NCI-H187 (cell line): ENCODE data around the gene C22orf15.
"Not testable (repeated sequence)": the region's sequence is repeated elsewhere in the genome, so short reads cannot be mapped to it uniquely, and the experiment has no call there.

ENCODE experiments used
- DNase-seq, 2 experiments: peaks; one replicate each; lab custom pipeline; 2025; lab: John Stamatoyannopoulos, UW

The C22orf15 gene, protein sequence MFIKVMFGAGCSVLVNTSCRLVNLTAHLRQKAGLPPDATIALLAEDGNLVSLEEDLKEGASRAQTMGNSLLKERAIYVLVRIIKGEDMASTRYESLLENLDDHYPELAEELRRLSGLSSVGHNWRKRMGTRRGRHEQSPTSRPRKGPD

DNA sequence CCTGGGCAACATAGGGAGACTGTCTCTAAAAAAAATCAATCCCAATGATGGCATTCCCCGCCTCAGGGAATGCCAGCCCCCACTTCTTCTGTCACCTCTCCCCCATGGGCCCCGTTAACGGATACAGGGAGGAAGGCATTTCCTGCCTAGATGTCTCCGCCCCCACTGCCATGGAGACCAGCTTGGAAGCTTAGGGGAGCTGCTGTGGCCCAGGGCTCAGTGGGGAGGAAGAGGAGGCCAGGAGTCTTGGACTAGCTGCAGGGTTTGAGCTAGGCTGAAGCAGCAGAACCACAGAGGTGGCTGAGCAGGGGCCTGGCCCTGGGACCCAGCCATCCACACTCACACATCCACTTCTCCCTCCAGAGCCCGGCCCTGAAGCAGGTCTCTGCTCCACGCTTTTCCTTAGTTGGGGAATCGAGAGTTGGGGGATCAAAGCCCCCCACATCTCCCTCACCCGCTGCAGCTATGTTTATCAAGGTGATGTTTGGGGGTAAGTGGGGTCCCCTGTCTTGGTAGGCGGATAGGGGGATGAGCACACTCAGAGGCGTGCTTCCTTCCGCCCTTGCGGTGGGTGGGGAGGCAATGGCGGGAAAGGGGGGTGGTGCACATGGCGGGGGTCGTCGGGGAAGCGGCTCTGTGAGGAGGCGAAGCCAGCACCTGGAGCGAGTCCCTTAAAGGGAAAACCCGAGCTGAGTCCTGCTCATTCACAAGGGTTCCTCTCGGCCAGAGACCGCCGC lies at the start of gene C22orf15:
Gene C22orf15, plus strand, starts transcription at position 149 of the 737 bp plus-strand sequence. Its CDS starts 317 bp downstream, at position 466.
- no peak for DNase-seq

DNA sequence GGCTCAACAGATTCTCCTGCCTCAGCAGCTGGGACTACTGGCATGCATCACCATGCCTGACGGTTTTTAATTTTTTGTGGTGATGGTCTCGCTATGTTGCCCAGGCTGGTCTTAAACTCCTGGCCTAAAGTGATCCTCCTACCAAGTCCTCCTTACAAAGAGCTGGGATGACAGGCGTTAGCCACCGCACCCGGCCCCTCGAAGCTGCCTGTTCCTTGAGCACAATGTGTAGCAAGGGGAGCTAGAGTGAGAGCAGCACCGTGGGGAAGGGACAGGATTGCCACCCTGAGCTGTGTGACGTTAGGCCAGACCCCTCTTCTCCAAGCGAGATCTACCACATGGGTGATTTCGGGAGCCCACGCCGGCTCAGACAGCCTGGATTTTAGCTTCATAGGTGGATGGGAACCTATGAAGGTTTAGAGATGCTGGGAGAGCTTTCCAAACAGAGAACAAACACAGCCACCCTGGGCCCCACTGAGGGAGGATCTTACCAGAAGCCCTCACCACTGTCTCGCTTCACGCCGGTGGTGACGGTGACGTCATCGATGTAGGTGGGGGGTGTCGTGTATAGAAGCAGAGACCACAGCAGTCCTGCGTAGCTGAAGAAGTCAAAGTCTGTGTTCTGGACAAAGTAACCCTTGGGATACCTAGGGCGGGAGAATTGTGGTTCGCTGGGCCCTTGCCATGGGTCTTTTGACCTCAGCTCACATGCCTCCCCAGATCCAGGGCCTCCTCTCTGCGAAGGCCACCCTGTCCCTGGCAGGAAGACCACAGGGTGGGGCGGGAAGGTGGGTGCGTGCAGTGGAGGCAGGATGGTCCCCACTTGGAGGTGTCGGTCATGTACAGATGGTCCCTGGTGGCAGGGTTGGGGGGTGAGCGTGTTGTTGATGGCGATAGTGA lies 48.8 kb upstream of the C22orf15 start:
- DNase-seq = no peak

DNA sequence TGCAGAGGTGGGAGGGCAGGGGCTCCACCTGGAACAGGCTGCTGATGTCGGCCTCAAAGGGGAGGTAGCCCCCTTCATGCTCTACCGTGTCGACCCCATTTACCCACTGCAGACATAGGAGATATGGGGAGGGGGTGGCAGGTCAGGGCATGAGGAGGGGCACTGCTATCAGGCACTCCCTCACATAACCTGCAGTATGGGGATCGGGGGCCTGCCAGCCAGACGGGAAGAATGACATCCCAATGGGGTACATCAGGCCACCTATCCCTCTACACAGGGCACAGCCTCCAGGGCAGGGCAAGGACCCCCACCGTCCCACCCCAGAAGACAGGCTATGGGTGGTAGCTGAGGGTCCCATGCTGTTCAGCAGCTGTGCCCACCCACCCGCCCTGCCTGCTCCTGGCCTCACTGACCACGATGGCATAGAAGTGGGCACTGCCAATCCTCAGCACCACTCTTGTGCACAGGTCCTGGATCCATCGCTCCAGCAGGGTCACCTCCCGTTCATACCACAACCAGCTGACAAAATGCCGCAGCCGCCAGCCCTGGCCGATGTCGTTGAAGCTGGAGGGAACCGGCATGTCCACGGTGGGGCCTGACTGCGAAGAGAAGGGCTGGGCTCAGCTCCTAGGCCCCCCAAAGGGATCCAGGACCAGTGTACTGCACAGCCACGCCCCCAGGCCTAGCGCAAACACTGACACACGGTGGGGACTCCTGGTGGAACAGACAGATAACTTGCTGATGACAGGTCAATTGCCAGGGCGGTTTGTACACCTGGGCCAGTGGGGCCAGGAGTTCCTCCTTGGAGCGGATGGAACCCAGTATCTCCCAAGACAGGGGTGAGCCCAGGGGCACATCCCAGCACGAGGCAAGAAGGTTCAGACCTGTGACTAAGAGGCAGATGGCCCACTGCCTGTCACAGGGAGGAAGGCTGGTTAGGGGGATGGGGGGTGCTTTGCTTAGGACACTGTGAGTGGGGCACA lies 47.9 kb upstream of the C22orf15 start:
- DNase-seq = no peak

DNA sequence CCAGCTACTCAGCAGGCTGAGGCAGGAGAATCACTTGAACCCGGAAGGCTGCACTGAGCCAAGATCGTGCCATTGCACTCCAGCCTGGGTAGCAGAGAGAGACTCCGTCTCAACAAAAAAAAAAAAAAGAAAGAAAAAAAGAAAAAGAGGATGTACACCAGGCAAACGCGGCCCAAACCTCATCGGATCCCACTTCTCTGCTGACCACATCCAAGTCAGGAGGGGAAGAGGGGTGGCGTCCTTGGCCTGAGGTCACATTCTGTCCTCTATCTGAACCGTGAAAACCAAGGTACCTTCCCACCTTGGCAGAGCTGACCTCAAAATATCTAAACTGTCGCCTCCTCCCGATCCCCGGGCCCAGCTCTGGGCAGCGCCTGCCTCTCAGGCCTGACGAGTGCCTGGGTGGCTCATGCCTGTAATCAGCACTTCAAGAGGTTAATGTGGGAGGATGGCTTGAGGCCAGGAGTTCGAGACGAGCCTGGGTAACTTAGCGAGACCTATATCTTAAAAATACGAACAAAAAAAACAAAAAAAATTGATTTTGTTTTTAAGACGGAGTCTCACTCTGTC lies 46.9 kb upstream of the C22orf15 start:
- DNase-seq = no peak

DNA sequence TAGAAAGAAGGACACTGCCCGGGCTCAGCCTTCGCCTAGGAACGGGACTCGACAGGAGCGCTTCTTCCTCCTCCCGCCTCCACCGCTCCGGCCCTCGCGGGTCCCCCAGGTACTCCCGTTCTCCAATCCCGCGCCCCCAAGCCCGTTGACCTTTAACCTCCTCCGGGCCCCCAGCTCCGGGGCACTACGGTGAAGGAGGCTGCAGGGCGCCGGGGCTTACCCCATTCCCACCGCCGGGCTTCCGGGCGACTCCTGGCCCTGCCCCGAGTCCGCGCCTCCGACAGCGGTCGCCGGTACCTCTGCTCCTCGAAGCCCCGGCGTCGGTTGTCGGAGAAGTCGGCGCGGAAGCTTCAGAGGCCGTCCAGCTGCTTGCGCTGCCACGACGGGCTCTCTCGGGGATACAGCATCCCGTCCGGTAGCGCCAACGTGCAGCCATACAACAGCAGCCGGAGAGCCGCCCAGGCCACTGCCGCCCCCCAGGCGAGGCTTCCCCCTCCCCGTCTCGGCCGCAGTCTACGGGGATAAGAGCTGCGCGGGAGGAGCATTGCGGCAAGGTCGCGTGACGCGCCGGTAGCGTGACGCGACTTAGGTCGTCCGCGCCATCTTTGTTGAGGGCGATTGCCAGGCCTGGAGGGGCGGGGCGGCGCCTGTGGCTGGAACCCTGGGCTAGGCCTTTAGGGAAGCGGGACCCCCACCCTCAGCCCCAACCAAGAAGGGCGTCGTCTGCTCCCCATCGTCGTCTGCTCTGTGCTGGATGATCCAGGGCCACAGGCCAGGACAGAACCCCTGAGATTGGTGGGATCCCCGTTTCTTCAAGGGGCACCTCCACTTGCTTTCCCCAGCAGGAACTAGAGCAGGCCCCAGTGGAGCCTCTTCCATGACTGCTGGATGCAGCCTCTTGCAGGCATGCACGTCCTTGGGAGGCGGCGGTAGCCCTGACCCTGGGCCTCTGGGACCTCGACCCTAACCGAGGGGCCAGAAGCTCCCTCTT lies 45.7 kb upstream of the C22orf15 start:
- DNase-seq = peak; percentile 26 to 66

DNA sequence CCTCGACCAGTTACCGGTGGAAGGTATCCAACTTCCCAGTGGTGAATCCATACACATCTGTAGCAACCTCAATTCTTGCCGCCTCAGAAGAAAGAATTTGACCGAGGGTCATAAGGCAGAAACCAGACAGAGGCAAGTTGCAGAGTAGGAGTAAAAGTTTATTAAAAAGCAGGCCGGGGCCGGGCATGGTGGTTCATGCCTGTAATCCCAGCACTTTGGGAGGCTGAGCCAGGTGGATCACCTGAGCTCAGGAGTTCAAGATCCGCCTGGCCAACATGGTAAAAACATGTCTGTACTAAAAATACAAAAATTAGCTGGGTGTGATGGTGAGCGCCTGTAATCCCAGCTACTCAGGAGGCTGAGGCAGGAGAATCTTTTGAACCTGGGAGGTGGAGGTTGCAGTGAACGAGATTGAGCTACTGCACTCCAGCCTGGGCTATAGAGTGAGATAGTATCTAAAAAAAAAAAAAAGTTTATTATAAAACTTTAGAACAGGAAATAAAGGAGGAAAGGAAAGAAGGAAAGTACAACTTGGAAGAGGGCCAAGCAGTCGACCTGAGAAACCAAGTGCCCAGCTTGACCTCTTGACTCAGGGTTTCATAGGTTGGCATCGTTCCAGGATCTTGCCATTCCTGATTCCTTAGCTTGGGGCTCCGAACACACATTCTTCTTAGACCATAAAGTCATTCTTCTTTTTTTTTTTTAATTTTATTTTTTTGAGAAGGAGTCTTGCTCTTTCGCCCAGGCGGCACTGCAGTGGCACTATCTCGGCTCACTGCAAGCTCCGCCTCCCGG lies 44.2 kb upstream of the C22orf15 start:
- no peak for DNase-seq

DNA sequence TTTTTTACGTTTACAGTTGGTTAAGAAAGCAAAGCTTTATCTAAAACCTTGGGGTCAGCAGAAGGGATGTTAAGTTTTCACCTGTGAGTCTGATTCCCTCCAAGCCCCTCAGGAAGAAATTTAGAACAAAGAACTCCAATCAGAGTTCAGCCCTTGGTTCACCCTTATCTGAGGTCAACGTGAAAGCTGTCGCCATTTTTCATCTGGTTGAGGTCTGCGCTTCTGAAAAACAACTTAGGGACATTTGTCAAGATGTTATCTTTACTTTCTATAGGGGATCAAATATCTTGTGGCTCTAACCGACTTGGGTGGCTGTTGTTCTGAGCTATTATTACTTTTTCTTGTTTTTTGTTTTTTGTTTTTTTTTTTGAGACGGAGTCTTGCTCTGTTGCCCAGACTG lies 41.9 kb upstream of the C22orf15 start:
- no peak for DNase-seq

DNA sequence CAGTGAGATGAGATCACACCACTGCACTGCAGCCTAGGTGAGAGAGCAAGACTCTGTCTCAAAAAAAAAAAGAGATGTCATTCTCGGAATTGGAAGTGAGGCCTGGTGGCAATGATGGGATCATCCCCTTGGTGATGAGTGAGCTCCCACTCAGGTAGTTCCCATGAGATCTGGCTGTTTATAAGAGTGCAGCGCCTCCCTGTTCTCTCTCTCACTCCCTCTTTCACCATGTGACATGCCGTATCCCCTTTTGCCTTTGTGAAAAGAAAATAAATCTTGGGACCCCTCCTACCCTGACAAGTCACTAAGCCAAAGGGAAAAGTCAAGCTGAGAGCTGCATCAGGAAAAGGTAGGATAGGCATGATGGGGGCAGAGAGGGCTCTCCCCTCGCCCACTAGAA lies 40.6 kb upstream of the C22orf15 start:
- no peak for DNase-seq

DNA sequence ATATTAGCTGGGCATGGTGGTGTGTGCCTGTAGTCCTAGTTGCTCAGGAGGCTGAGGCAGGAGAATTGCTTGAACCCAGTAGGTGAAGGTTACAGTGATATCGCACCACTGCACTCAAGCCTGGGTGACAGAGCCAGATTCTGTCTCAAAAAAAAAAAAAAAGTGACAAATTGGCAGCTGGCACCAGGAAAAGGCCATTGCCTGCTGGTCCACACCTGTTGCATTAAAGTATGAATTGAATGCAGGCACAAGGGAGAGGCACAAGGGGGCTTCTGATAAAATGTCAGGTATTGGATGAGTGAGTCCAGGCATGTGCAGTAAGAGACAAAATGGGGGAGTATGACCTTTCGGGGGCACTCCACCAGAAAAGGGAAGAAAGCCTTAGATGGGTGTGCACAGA lies 40.1 kb upstream of the C22orf15 start:
- no peak for DNase-seq

DNA sequence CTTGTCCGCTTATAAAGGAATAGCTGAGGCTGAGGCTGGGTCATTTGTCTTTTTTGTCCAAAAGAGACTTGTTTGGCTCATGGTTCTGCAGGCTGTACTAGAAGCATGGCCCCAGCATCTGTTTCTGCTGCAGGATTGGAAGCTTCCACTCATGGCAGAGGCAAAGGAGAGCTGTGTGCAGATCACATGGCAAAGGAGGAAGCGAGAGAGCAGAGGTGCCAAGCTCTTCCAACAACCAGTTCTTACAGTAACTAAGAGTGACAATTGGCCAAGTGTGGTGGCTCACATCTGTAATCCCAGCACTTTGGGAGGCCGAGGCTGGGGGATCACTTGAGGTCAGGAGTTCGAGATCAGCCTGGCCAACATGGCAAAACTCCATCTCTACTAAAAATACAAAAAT lies 34.7 kb upstream of the C22orf15 start:
- not testable (repeated sequence) for DNase-seq

DNA sequence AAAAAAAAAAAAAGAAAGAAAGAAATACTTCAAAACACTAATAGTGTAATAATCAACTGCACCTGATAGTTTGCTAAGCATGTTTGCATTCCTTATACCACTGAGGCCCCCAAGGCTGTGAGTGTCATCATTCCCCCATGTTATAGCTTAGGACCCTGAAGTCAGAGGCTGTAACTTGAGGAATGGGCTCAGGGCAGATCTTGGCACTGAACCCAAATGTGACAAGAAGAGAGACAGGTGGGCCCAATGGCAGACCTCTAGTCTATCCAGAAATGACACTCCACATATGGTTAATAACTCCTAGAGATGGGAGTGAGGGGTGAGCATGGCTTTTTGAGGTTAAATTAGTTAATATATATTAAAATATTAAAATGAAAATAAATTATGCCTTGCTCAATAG lies 25.1 kb upstream of the C22orf15 start:
- DNase-seq = no peak

DNA sequence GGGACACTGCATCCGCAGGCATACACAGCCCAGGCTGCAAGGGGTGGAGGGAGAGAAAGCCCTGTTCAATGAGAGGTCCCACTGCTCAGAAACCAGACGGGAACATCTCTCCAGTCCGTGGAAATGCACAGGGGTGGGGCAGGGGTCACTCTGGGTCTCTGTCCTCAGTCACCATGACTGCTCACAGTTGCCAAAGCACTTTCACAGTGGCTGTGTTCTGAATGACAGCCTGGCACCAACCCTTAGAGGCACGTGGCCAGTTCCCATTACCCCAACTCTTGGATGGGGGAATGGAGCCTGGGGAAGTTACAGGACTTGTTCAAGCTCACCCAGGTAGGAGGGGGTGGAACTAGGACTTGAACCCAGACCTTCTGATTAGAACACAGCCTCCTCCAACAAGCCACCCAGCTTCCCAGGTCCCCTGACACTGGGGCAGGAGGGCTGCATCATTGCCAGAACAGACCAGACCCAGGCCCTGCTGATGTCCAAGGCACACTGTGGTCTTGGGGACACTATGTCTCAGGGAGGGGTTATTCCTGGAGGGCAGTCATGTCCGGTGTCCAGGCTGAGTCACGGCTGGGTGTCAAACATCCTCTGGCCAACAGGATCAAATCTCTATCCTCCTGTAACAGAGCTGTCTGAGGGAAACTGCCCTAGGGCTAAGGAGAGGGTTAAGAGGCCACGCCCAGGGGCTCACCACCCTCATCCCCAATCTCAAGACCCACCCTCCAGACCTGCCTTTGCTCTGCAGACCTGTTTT lies 20.1 kb upstream of the C22orf15 start:
- no peak for DNase-seq

DNA sequence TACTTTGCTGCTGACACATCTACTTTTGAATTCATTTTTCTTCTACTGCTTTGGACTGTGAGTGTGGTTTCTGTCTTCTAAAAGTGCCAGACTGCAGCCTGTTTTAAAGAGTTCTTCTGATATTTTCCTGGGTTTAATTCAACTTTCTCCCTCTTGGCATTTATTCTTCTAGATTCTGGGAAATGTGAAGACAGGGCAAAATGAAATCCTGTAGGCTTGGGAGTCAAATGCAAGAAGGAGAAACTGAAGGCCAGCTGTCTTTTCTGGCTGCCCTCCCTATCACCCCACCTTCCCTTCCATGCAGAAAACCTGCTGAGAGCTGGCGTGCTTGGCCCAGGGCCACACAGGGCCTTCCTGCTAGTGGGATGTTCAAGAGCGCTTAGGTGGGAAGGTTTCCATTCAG lies 19.5 kb upstream of the C22orf15 start:
- no peak for DNase-seq

DNA sequence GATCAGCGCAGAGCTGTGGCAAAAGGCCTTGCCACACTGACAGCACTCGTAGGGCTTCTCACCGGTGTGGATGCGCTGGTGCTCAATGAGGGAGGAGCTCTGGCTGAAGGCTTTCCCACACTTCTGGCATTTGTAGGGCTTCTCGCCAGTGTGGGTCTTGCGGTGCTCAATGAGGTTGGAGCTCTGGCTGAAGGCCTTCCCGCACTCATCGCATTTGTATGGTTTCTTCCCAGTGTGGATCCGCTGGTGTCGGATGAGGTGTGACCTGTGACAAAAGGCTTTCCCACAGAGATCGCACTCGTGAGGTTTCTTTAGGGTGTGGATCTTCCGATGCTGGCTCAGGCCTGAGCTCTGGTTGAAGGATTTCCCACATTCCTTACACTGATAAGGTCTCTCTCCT lies 18.8 kb upstream of the C22orf15 start:
- no peak for DNase-seq

DNA sequence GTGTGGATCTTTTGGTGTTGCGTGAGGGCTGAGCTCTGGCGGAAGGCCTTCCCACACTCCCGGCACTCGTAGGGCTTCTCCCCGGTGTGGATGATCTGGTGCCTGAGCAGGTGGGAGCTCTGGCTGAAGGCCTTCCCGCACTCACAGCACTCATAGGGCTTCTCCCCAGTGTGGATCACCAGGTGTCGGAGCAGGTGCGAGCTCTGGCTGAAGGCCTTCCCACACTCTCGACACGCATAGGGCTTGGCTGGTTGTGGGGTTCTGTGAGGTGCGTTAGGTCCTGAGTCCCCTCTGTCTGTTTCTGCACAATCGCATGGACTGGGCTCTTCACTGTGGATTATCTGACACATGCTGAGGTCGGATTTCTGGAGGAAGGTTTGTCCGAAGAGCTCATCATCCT lies 18.3 kb upstream of the C22orf15 start:
- no peak for DNase-seq

DNA sequence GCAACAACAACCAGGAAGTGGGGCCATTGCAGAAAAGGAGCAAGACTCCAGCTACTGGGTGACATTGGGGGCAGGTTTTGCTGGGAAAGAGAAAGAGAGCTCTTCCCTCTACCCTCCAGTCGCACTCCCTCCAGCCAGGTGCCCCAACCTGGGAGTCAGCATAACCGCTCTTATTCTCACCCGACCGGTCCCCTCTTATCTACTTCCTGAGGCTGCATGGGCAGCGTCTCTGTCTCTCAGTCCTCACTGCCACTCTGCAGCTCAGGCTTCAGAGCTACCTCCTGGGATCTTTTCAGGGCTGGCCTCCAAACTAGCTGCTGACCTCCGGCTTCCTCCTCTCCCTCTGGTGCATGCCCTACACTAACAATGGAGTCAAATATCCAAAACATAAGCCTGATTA lies 17.0 kb upstream of the C22orf15 start:
- no peak for DNase-seq

DNA sequence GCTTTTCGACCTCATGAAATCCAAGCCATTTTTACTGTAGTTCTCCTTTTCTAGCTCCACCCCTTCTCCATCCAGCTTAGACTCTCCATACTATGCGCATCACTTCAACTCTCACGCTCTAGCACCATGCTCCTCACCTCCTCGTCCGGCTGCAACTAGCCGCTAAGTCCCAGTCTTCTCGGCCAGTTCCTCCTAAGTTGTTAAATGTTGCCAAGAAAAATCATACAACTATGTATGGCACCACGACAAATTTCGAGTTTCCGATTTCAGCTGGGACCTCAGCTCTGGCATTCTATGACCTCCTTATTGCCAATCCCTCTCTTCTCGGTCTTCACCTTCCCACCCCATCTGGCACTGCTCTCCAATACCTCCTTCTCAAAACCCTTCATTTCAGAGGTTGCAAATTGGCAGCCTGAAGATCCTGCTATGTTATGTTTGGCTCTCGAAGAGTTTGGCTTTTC lies 12.9 kb upstream of the C22orf15 start:
- no peak for DNase-seq

DNA sequence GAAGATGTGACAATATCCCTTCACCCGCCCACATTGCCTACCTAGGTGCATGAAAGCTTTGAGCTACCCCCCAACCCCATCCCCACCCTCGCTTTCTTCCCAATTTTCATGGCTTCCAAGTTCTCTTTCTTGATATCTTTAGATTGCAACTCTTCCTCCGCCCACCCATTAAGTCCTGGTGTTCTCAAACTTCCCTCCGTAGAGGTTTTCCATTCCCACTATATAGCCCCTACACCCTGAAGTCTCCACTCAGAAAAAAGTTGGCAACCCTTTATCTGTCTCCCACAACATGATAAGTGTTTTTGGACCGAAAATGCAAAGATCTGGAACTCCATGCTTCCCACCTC lies 12.4 kb upstream of the C22orf15 start:
- DNase-seq = no peak
